GM12875 (cell line): Measurements from ENCODE around the gene PAXX.

Experiments used
- H3K4me3 ChIP-seq: one replicate; pipeline ENCODE4 v1.5.1; 2011; ENCODE audit warnings: low read depth, low read length, control low read depth
- CTCF ChIP-seq: IDR thresholded peaks from 2 replicates; pipeline ENCODE4 v1.5.1; 2011; ENCODE audit warnings: low read depth, mild to moderate bottlenecking, control low read depth, inconsistent platforms, low read length, moderate library complexity, borderline replicate concordance; ENCODE audit not compliant: insufficient read depth

PAXX gene

GRCh38 chr9:136982232-136983051, 9.8 kb upstream of the PAXX start, which contains the start of gene LCNL1:
TSS of gene LCNL1 (plus strand) at chr9:136982993. CDS start at chr9:136983587, 594 bp downstream.
- H3K4me3 ChIP-seq = no peak within 1 kb of the TSS
- no peak for TF ChIP-seq CTCF

GRCh38 chr9:136983167-136983566, 9.1 kb upstream of the PAXX start:
- TF ChIP-seq CTCF = no peak
- H3K4me3 ChIP-seq = no peak overlapping the region

GRCh38 chr9:136983656-136984314, 8.4 kb upstream of the PAXX start:
- no peak for TF ChIP-seq CTCF
- no peak overlapping the region for H3K4me3 ChIP-seq

GRCh38 chr9:136984464-136985026, 7.7 kb upstream of the PAXX start:
- no peak overlapping the region for H3K4me3 ChIP-seq
- TF ChIP-seq CTCF = no peak

GRCh38 chr9:136985027-136985602, 7.1 kb upstream of the PAXX start:
- TF ChIP-seq CTCF = no peak
- no peak overlapping the region for H3K4me3 ChIP-seq

GRCh38 chr9:136985853-136986252, 6.4 kb upstream of the PAXX start:
- TF ChIP-seq CTCF = no peak
- no peak overlapping the region for H3K4me3 ChIP-seq
